Astrocyte (in vitro differentiated cells and primary cell): ENCODE results near the gene LGMN. TPM values are rescaled to one million over a fixed set of nuclear protein-coding genes. Genes with fewer than 3 reads are reported as not detected.

ENCODE experiments used
- DNase-seq: peaks from one replicate; pipeline ENCODE4 v3.0.0-alpha.2; 2010; ENCODE audit warnings: low read depth
- FAIRE-seq: peaks from 2 replicates; lab custom pipeline; 2011; peaks lifted over from hg19 to GRCh38; lab: Jason Lieb, UNC
- H2AFZ ChIP-seq: 2 replicates; pipeline ENCODE4 v1.6.0; 2012; ENCODE audit warnings: low read depth, low read length, inconsistent platforms
- H3K27ac ChIP-seq: 2 replicates; pipeline ENCODE4 v1.5.1; 2011; ENCODE audit warnings: low read depth, low read length, inconsistent platforms
- H3K27me3 ChIP-seq: 2 replicates; pipeline ENCODE4 v1.6.0; 2011; ENCODE audit warnings: low read length, inconsistent platforms; ENCODE audit not compliant: insufficient read depth
- H3K36me3 ChIP-seq: 2 replicates; pipeline ENCODE4 v1.5.1; 2011; ENCODE audit warnings: low read length, inconsistent platforms; ENCODE audit not compliant: insufficient read depth
- H3K4me1 ChIP-seq: 2 replicates; pipeline ENCODE4 v1.5.1; 2011; ENCODE audit warnings: low read length, inconsistent platforms; ENCODE audit not compliant: insufficient read depth
- H3K4me2 ChIP-seq: 2 replicates; pipeline ENCODE4 v1.6.0; 2012; ENCODE audit warnings: low read length, inconsistent platforms
- H3K4me3 ChIP-seq: 2 replicates; pipeline ENCODE4 v1.5.1; 2011; ENCODE audit warnings: low read depth, mild to moderate bottlenecking, low read length, inconsistent platforms; ENCODE audit not compliant: insufficient read depth
- H3K79me2 ChIP-seq: 2 replicates; pipeline ENCODE4 v1.6.0; 2012; ENCODE audit warnings: mild to moderate bottlenecking, low read length, inconsistent platforms; ENCODE audit not compliant: insufficient read depth
- H3K9ac ChIP-seq: 2 replicates; pipeline ENCODE4 v1.6.0; 2012; ENCODE audit warnings: mild to moderate bottlenecking, low read length, inconsistent platforms
- H3K9me3 ChIP-seq: 2 replicates; pipeline ENCODE4 v1.5.1; 2012; ENCODE audit warnings: low read depth, mild to moderate bottlenecking, low read length, inconsistent platforms; ENCODE audit not compliant: insufficient read depth
- H4K20me1 ChIP-seq: 2 replicates; pipeline ENCODE4 v1.6.0; 2012; ENCODE audit warnings: low read length, inconsistent platforms; ENCODE audit not compliant: insufficient read depth
- H3K27ac Mint-ChIP-seq: one replicate; pipeline ENCODE4 v1.8.0; 2021; ENCODE audit warnings: mild to moderate bottlenecking, mixed read lengths; ENCODE audit not compliant: unreplicated experiment
- H3K27me3 Mint-ChIP-seq: one replicate; pipeline ENCODE4 v1.8.0; 2021; ENCODE audit warnings: low read depth, mixed read lengths; ENCODE audit not compliant: unreplicated experiment
- H3K36me3 Mint-ChIP-seq: one replicate; pipeline ENCODE4 v1.8.0; 2021; ENCODE audit warnings: low read depth, mixed read lengths; ENCODE audit not compliant: unreplicated experiment
- H3K4me1 Mint-ChIP-seq: one replicate; pipeline ENCODE4 v1.8.0; 2021; ENCODE audit warnings: low read depth, mixed read lengths; ENCODE audit not compliant: unreplicated experiment
- H3K4me3 Mint-ChIP-seq: one replicate; pipeline ENCODE4 v1.8.0; 2021; ENCODE audit warnings: mild to moderate bottlenecking, moderate library complexity, mixed read lengths; ENCODE audit not compliant: unreplicated experiment
- H3K9me3 Mint-ChIP-seq: one replicate; pipeline ENCODE4 v1.8.0; 2021; ENCODE audit warnings: mild to moderate bottlenecking, mixed read lengths; ENCODE audit not compliant: unreplicated experiment
- EZH2 ChIP-seq: IDR thresholded peaks from 2 replicates; pipeline ENCODE4 v1.6.1; 2012; ENCODE audit warnings: mild to moderate bottlenecking, low read length, inconsistent platforms; ENCODE audit not compliant: insufficient read depth
- total RNA-seq: library from RNA; stranded (reverse); gene quantifications from 2 replicates; pipeline ENCODE4 v1.2.1, GENCODE V29; 2021
- TF ChIP-seq, protein P1 (sequence below): IDR thresholded peaks from 2 replicates; pipeline ENCODE4 v1.5.1; 2011; ENCODE audit warnings: low read depth, mild to moderate bottlenecking, inconsistent platforms, low read length, moderate library complexity; ENCODE audit not compliant: insufficient read depth

Gene LGMN
- total RNA-seq, 1 donor from 2014 or later, result 232 TPM

DNA sequence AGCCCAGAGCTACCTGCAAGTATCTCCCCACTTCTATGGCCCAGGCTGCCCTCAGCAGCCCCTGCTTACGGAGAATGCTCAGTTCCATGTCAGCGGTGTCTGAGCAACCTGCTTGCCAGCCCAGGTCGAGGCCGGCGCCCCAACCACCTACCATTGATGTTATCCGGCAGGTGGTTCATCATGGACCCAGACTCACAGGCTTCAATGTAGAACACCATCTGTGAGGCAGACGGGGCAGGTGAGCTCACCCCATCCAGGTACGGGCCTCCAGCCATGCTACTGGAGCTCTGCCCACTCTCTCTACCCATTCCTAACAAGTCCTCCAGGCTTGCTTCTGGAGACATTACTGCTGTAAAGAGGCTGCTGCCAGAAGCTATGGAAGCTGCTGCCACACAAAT is 35.8 kb downstream of the LGMN start:
- no peaks in the 10 kb centered on the region for H3K27me3 ChIP-seq
- no peak overlapping the region for H3K9ac ChIP-seq
- no peak for FAIRE-seq
- Mint-ChIP-seq H3K36me3 (peaks cover 23% of the 10 kb centered on the region), H3K4me3 (no peak overlapping the region), H3K9me3 (no peaks in the 10 kb centered on the region), H3K27ac (no peak overlapping the region), H3K27me3 (no peaks in the 10 kb centered on the region), H3K4me1 (peaks cover 11% of the 10 kb centered on the region)
- H2AFZ ChIP-seq, result no peak overlapping the region
- H3K4me1 ChIP-seq, result peaks cover 6% of the 10 kb centered on the region
- H3K4me2 ChIP-seq, result no peak overlapping the region
- no peak for DNase-seq
- TF ChIP-seq, protein P1, sequence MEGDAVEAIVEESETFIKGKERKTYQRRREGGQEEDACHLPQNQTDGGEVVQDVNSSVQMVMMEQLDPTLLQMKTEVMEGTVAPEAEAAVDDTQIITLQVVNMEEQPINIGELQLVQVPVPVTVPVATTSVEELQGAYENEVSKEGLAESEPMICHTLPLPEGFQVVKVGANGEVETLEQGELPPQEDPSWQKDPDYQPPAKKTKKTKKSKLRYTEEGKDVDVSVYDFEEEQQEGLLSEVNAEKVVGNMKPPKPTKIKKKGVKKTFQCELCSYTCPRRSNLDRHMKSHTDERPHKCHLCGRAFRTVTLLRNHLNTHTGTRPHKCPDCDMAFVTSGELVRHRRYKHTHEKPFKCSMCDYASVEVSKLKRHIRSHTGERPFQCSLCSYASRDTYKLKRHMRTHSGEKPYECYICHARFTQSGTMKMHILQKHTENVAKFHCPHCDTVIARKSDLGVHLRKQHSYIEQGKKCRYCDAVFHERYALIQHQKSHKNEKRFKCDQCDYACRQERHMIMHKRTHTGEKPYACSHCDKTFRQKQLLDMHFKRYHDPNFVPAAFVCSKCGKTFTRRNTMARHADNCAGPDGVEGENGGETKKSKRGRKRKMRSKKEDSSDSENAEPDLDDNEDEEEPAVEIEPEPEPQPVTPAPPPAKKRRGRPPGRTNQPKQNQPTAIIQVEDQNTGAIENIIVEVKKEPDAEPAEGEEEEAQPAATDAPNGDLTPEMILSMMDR, result no peak
- TF ChIP-seq EZH2, result no peak
- no peak overlapping the region for H3K27ac ChIP-seq
- no peaks in the 10 kb centered on the region for H3K79me2 ChIP-seq
- no peaks in the 10 kb centered on the region for H4K20me1 ChIP-seq
- no peaks in the 10 kb centered on the region for H3K9me3 ChIP-seq
- H3K4me3 ChIP-seq, result no peak overlapping the region
- H3K36me3 ChIP-seq, result no peaks in the 10 kb centered on the region

DNA sequence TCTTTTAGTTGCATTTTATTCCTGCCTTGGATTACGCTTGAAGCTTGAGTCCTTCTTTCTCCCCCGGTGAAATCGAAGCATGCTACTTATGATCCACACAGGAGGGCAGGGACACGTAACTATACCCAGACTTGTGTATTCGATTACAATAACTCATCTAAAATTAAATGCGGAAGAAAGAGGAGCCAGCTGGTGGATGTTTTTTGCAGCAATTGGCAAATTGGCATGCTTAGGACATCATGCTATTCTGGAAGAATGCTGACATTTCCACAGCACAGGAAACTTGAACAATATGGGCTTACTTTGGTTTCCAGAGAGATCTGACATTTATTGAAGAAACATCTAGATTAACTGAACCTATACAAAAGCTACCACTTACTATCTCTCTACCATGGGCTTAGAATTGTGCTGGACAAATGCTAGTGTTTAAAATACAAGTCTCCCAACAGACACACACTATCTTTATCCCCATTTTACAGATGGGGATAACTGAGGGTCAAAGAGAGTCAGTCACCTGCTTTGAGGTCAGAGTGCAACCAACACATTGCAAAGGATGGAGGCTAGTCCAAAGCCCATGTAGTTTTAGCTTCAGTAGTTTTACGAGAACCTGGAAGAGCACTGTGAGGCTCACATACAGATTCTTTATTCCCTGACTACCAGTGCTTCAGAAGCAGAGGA is 36.3 kb downstream of the LGMN start:
- H3K79me2 ChIP-seq, result no peaks in the 10 kb centered on the region
- no peak overlapping the region for H3K27ac ChIP-seq
- no peak overlapping the region for H3K27ac Mint-ChIP-seq
- no peak overlapping the region for H3K4me2 ChIP-seq
- peaks cover 8% of the 10 kb centered on the region for H3K4me1 Mint-ChIP-seq
- H3K4me3 ChIP-seq, result no peak overlapping the region
- no peaks in the 10 kb centered on the region for H3K9me3 ChIP-seq
- no peaks in the 10 kb centered on the region for H3K27me3 Mint-ChIP-seq
- H3K9me3 Mint-ChIP-seq, result no peaks in the 10 kb centered on the region
- H3K36me3 Mint-ChIP-seq, result peaks cover 27% of the 10 kb centered on the region
- no peaks in the 10 kb centered on the region for H3K36me3 ChIP-seq
- no peak overlapping the region for H2AFZ ChIP-seq
- H3K4me3 Mint-ChIP-seq, result no peak overlapping the region
- FAIRE-seq, result no peak
- H3K9ac ChIP-seq, result no peak overlapping the region
- H3K4me1 ChIP-seq, result peaks cover 6% of the 10 kb centered on the region
- no peak for DNase-seq
- no peaks in the 10 kb centered on the region for H4K20me1 ChIP-seq
- H3K27me3 ChIP-seq, result no peaks in the 10 kb centered on the region
- TF ChIP-seq, protein P1, result no peak
- TF ChIP-seq EZH2, result no peak

DNA sequence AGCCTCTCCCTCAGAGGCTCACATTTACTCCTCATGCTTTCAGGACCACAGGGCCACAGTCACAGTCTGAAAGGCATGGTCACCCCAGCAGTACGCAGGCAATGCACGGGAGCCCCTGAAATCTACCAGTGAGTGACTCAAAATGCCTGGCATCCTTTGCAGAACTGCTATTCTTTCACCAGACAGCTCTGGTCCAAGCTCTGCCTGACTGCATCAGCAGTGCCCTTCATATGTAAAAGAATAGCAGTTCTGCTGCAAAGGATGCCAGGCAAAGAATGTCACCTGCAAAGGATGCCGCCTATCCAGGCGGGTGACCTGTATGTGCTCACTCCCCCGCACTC is 38.5 kb downstream of the LGMN start:
- H3K9ac ChIP-seq, result no peak overlapping the region
- H3K4me1 ChIP-seq, result peaks cover 6% of the 10 kb centered on the region
- H3K9me3 ChIP-seq, result no peaks in the 10 kb centered on the region
- H4K20me1 ChIP-seq, result no peaks in the 10 kb centered on the region
- H3K4me2 ChIP-seq, result no peak overlapping the region
- no peak overlapping the region for H2AFZ ChIP-seq
- DNase-seq, result no peak
- H3K4me3 ChIP-seq, result no peak overlapping the region
- Mint-ChIP-seq H3K27me3 (no peaks in the 10 kb centered on the region), H3K36me3 (peaks cover 35% of the 10 kb centered on the region), H3K9me3 (no peaks in the 10 kb centered on the region), H3K27ac (no peak overlapping the region), H3K4me1 (peaks cover 6% of the 10 kb centered on the region), H3K4me3 (no peak overlapping the region)
- no peaks in the 10 kb centered on the region for H3K36me3 ChIP-seq
- no peak for TF ChIP-seq EZH2
- TF ChIP-seq, protein P1, result no peak
- no peaks in the 10 kb centered on the region for H3K79me2 ChIP-seq
- H3K27ac ChIP-seq, result no peak overlapping the region
- no peak for FAIRE-seq
- H3K27me3 ChIP-seq, result no peaks in the 10 kb centered on the region
